SU-DHL-6 (cell line): ENCODE measurements around the gene PNMA8C.

Experiments used
- H2AFZ ChIP-seq: fragments of 200-600 bp; sonication (generic); 2 replicates; pipeline ENCODE4 v1.6.1; 2014; ENCODE audit warnings: low read depth, mild to moderate bottlenecking, moderate library complexity, mixed read lengths, antibody characterized with exemption, low read length; ENCODE audit not compliant: severe bottlenecking
- H3F3A ChIP-seq: fragments of 200-600 bp; shearing (Covaris generic); 2 replicates; pipeline ENCODE4 v1.6.0; 2016; ENCODE audit warnings: antibody characterized with exemption, mild to moderate bottlenecking; ENCODE audit not compliant: insufficient read depth
- H3K27ac ChIP-seq: fragments of 200-600 bp; sonication (generic); 2 replicates; pipeline ENCODE4 v1.5.1; 2016; ENCODE audit warnings: low read depth, mild to moderate bottlenecking, low read length, moderate library complexity, mixed read lengths
- H3K27me3 ChIP-seq: fragments of 200-600 bp; sonication (generic), shearing (Covaris generic); 2 replicates; pipeline ENCODE4 v1.6.0; 2014; ENCODE audit warnings: mild to moderate bottlenecking, low read length
- H3K36me3 ChIP-seq: fragments of 200-600 bp; sonication (generic); 2 replicates; pipeline ENCODE4 v1.6.1; 2014; ENCODE audit warnings: mild to moderate bottlenecking, low read length, mixed read lengths
- H3K4me2 ChIP-seq: fragments of 300-600, 200-600 bp; shearing (Covaris generic), sonication (generic); 2 replicates; pipeline ENCODE4 v1.6.0; 2014; ENCODE audit warnings: low read length, low read depth, mild to moderate bottlenecking; ENCODE audit not compliant: poor library complexity, severe bottlenecking
- H3K4me3 ChIP-seq: fragments of 200-600 bp; sonication (generic); 2 replicates; pipeline ENCODE4 v1.5.1; 2014; ENCODE audit warnings: antibody characterized with exemption, low read length, mild to moderate bottlenecking, mixed read lengths; ENCODE audit not compliant: insufficient read depth, poor library complexity, severe bottlenecking
- H3K79me2 ChIP-seq: fragments of 200-600 bp; sonication (generic); 2 replicates; pipeline ENCODE4 v1.6.1; 2014; ENCODE audit warnings: mild to moderate bottlenecking, low read length, moderate library complexity; ENCODE audit not compliant: insufficient read depth
- H3K9ac ChIP-seq: fragments of 200-600 bp; sonication (generic); 2 replicates; pipeline ENCODE4 v1.7.0; 2014; ENCODE audit warnings: mild to moderate bottlenecking, low read length
- H3K9me2 ChIP-seq: fragments of 200-600 bp; sonication (generic); replicated peaks from 2 replicates; pipeline ENCODE4 v1.6.1; 2014; ENCODE audit warnings: low read length; ENCODE audit not compliant: insufficient read depth
- H3K9me3 ChIP-seq: fragments of 200-600 bp; sonication (generic); 2 replicates; pipeline ENCODE4 v1.6.1; 2014; ENCODE audit warnings: low read length, mixed read lengths; ENCODE audit not compliant: insufficient read depth
- H4K20me1 ChIP-seq: fragments of 200-600 bp; sonication (generic); 2 replicates; pipeline ENCODE4 v1.6.1; 2014; ENCODE audit warnings: low read depth, mild to moderate bottlenecking, antibody characterized with exemption, low read length, moderate library complexity, mixed read lengths
- EZH2phosphoT487 ChIP-seq: fragments of 200-600 bp; sonication (generic), shearing (Covaris generic); conservative IDR thresholded peaks from 2 replicates; pipeline ENCODE4 v1.6.1; 2018; ENCODE audit warnings: mild to moderate bottlenecking, antibody characterized with exemption, low read length, moderate library complexity, mixed read lengths
- TF ChIP-seq, protein P1 (sequence below): fragments of 200-600 bp; sonication (generic); IDR thresholded peaks from one replicate; pipeline ENCODE4 v1.5.1; 2017; ENCODE audit warnings: antibody characterized with exemption, mild to moderate bottlenecking, low read length, moderate library complexity; ENCODE audit not compliant: insufficient read depth, poor library complexity, severe bottlenecking

Gene PNMA8C

DNA sequence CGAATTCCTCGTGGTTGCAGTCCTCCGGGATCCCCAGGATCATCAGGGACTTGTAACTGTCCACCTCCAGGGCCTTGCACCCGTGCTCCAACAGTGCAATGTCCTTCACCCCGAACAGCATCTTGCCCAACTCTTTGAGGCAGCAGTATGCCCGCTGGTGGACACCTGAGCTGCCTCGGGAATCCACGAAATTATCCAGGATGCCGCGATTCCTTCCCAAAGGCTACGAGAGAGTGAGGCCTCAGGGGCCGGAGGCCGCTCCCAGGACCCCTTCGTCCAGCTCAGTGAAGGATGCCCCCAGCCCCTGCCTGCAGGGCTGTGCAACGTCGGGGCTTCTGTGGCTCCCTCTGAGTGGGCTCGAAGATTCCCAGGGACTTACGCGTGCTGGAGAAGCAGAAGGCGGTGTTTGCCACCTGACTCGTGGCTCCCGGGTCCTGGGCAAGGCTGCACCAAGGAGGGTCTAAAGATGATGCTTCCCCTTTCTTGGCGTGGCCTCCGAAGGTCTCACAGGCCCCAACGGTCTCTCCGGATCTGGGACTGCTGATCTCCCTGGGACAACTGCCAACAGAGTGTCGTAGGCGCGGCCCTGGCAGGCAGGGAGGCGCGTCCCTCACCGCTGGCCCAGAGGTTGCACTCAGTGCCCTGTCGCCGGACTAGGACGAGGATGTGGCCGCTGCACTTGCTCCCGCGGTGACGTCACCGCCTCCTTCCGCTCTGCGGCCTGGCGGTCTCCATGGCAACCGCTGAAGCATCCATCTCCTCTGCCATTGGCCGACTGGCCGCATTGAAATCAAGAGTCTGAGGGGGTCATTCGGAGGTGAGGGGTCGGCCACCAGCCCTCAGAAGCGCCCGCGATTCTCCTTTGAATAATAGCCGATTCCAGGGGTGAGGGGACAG lies at the start of gene PNMA8C:
Gene PNMA8C (minus strand): TSS at position 698 of the 897 bp plus-strand sequence. CDS start 577 bp downstream, at position 121.
- Histone ChIP-seq H2AFZ (no peak within 1 kb of the TSS), H3K36me3 (no peaks in the 10 kb centered on the region), H3K4me3 (no peak within 1 kb of the TSS), H3F3A (peaks cover 22% of the 10 kb centered on the region), H4K20me1 (no peaks in the 10 kb centered on the region), H3K27ac (no peak within 1 kb of the TSS), H3K9me2 (no peaks in the 10 kb centered on the region), H3K4me2 (no peak within 1 kb of the TSS), H3K27me3 (no peaks in the 10 kb centered on the region), H3K9me3 (no peaks in the 10 kb centered on the region), H3K9ac (no peak within 1 kb of the TSS), H3K79me2 (no peaks in the 10 kb centered on the region)
- TF ChIP-seq, protein P1, sequence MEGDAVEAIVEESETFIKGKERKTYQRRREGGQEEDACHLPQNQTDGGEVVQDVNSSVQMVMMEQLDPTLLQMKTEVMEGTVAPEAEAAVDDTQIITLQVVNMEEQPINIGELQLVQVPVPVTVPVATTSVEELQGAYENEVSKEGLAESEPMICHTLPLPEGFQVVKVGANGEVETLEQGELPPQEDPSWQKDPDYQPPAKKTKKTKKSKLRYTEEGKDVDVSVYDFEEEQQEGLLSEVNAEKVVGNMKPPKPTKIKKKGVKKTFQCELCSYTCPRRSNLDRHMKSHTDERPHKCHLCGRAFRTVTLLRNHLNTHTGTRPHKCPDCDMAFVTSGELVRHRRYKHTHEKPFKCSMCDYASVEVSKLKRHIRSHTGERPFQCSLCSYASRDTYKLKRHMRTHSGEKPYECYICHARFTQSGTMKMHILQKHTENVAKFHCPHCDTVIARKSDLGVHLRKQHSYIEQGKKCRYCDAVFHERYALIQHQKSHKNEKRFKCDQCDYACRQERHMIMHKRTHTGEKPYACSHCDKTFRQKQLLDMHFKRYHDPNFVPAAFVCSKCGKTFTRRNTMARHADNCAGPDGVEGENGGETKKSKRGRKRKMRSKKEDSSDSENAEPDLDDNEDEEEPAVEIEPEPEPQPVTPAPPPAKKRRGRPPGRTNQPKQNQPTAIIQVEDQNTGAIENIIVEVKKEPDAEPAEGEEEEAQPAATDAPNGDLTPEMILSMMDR, result no peak
- no peak for TF ChIP-seq EZH2phosphoT487

DNA sequence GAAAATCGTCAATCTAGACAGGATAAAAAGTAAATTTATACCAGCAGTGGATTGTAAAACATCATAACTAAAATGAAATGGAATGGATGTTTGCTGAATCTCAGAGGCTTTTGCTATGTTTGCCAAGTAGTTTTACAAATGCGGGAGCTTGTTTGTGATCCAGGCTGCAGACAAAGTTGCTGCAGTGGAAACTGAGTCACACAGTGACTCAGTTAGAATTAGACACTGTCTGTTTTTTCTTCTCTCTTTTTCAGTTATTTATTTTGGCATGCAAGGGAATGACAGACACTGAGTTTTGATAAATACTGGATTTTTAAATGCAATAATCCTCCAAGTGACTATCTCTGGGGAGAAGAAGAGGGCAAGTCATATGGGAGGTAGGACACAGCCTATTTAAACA lies 47.2 kb upstream of the PNMA8C start:
- H3K4me2 ChIP-seq, result peak overlapping the region; percentile 43
- H3F3A ChIP-seq, result peaks cover 31% of the 10 kb centered on the region
- H3K9me3 ChIP-seq, result no peaks in the 10 kb centered on the region
- no peak overlapping the region; the same call in 1 of the 2 replicates for H3K9ac ChIP-seq
- no peak overlapping the region for H2AFZ ChIP-seq
- no peaks in the 10 kb centered on the region for H3K9me2 ChIP-seq
- no peak for TF ChIP-seq EZH2phosphoT487
- TF ChIP-seq, protein P1, result no peak
- no peaks in the 10 kb centered on the region for H4K20me1 ChIP-seq
- no peak overlapping the region for H3K4me3 ChIP-seq
- no peaks in the 10 kb centered on the region for H3K27me3 ChIP-seq
- no peaks in the 10 kb centered on the region for H3K36me3 ChIP-seq
- peak overlapping the region; percentile 100 for H3K27ac ChIP-seq
- no peaks in the 10 kb centered on the region for H3K79me2 ChIP-seq

DNA sequence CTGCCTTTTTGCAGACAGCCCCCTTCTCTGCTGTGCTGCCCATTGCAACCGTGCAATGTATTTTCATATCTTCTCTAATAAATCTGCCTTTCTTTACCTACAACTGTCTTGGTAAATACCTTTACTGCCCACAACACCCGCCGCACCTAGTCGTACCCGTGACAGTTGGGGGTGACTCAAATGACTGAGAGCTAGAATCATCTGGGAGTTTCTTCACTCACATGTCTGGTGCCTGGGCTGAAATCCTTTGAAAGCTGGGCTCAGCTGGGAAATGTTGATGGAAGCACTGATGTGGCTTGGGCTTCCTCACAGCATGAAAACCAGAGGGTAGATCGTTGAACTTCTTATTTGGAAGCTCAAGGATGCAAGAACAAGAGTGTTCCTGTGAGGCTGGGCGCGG lies 45.5 kb upstream of the PNMA8C start:
- no peaks in the 10 kb centered on the region for H3K27me3 ChIP-seq
- H2AFZ ChIP-seq, result no peak overlapping the region

More for the DNA sequence above, 45.5 kb upstream of the PNMA8C start:
- Histone ChIP-seq H3K9ac (0 out of 2 replicates have a peak overlapping the region, but pooled peaks have one; percentile 20), H3K9me3 (no peaks in the 10 kb centered on the region), H3K36me3 (no peaks in the 10 kb centered on the region), H3K4me2 (peak overlapping the region; percentile 23), H4K20me1 (no peaks in the 10 kb centered on the region), H3K4me3 (no peak overlapping the region), H3K27ac (peak overlapping the region; percentile 80), H3K9me2 (no peaks in the 10 kb centered on the region), H3K79me2 (no peaks in the 10 kb centered on the region), H3F3A (peaks cover 23% of the 10 kb centered on the region)
- TF ChIP-seq, protein P1, result no peak
- no peak for TF ChIP-seq EZH2phosphoT487
